Left lung (tissue), 10 donors: Measurements from ENCODE around the gene PIAS2. TPM values are rescaled to one million over a fixed set of nuclear protein-coding genes. Genes with fewer than 3 reads are reported as not detected.
A peak's percentile ranks its signal among the peaks of the same experiment; 100 is the strongest.

Source experiments
- ATAC-seq: fragments of 200-7000 bp; cut with Tn5 transposase; one replicate; pipeline ENCODE4 v1.9.1; 2020; ENCODE audit warnings: moderate library complexity
- DNase-seq, 4 donors: peaks; one replicate each; pipeline ENCODE4 v3.0.0-alpha.2; 2013 to 2020
- H3K27ac ChIP-seq, 2 donors: fragments of 200-600 bp; sonication (generic) in 1 of 2; one replicate each; pipeline versions ENCODE4 v1.5.0 to v1.8.0; 2020 to 2021
- H3K27me3 ChIP-seq, 2 donors: fragments of 200-600 bp; sonication (generic) in 1 of 2; one replicate each; pipeline versions ENCODE4 v1.5.0 to v1.8.0; 2020 to 2021
- H3K36me3 ChIP-seq, 2 donors: fragments of 200-600 bp; sonication (generic) in 1 of 2; one replicate each; pipeline versions ENCODE4 v1.5.0 to v1.8.0; 2020 to 2021
- H3K4me1 ChIP-seq, 2 donors: fragments of 200-600 bp; one replicate each; pipeline ENCODE4 v1.8.0; 2021
- H3K4me3 ChIP-seq, 2 donors: fragments of 200-600 bp; sonication (generic) in 1 of 2; one replicate each; pipeline versions ENCODE4 v1.5.0 to v1.8.0; 2020 to 2021; ENCODE audit warnings: mild to moderate bottlenecking in 1 of 2
- H3K9me3 ChIP-seq, 2 donors: fragments of 200-600 bp; sonication (generic) in 1 of 2; one replicate each; pipeline versions ENCODE4 v1.5.0 to v1.8.0; 2020 to 2021
- CTCF ChIP-seq, 2 donors: fragments of 200-600 bp; sonication (generic) in 1 of 2; IDR thresholded peaks; one replicate each; pipeline versions ENCODE4 v1.5.0 to v1.8.0; 2021; ENCODE audit warnings: antibody characterized with exemption in 2 of 2
- intact Hi-C, 2 donors: fragments of 100-400 bp; cut with DNase I; formaldehyde crosslinking; loops; one replicate each; pipeline versions ENCODE4 v1.11.2 to v1.14.2; 2022
- polyA plus RNA-seq, 6 donors: library from polyadenylated mRNA; unstranded; fragments of 120-200 nt; gene quantifications; one replicate each; pipeline ENCODE4 v1.2.1, GENCODE V29; 2013; ENCODE audit not compliant: insufficient read length in 6 of 6
- total RNA-seq, 2 donors: library from RNA; stranded (reverse); fragmentation: NEBNext Ultra II Directional; extraction: Animal tissue kit (Norgen Biotek cat#: 25700); gene quantifications; one replicate each; pipeline ENCODE4 v1.2.1, GENCODE V29; 2021
- donor health status: DM: no; HTN: yes; CAD: no.
- donor health status: DM: no; HTN: no; CAD: no.

The PIAS2 gene
- total and polyA plus RNA-seq, 8 donors = 20.0 to 31.3 (median 22.1) TPM

- Histone ChIP-seq H3K27ac (no peak overlapping the region), H3K36me3 (no peaks in the 10 kb centered on the region), H3K4me1 (no peaks in the 10 kb centered on the region), H3K4me3 (no peak overlapping the region), H3K27me3 (no peaks in the 10 kb centered on the region), H3K9me3 (no peaks in the 10 kb centered on the region)
- no peak for TF ChIP-seq CTCF (IDR thresholded peaks at IDR 0.05)
- DNase-seq (no peak), ATAC-seq (peak; percentile 33)
- intact Hi-C loops = no loop called here
Observed at GRCh38 chr18:46939337-46939963, 22.1 kb upstream of the PIAS2 start.

DNA sequence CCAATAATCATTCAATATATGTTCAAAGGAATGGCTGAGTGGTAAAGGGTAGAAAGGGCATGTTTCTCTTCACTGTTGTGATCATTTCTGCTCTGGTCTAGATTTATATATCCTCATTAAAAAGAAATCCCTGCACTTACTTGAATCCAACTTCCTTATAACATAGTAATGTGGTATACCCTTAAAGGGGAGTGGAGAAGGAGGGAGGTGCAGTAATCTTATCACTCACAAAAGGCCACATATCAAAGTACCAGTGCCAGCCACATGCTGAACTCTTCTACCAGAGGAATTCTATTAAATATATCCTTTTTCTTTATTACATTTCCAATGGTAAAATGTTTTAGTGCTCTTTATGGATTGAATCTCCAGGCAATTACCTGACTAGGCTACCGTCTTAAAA is 3.3 kb upstream of the PIAS2 start:
- Histone ChIP-seq H3K27me3 (no peaks in the 10 kb centered on the region), H3K36me3 (no peaks in the 10 kb centered on the region), H3K4me3 (no peak overlapping the region), H3K27ac (no peak overlapping the region), H3K4me1 (peaks cover 11 to 15% of the 10 kb centered on the region in 2 donors), H3K9me3 (peaks cover 0 to 4% of the 10 kb centered on the region in 2 donors)
- no peak for ATAC-seq
- no peak for DNase-seq
- TF ChIP-seq CTCF (IDR thresholded peaks at IDR 0.05) = no peak
- intact Hi-C loops = no loop called here

DNA sequence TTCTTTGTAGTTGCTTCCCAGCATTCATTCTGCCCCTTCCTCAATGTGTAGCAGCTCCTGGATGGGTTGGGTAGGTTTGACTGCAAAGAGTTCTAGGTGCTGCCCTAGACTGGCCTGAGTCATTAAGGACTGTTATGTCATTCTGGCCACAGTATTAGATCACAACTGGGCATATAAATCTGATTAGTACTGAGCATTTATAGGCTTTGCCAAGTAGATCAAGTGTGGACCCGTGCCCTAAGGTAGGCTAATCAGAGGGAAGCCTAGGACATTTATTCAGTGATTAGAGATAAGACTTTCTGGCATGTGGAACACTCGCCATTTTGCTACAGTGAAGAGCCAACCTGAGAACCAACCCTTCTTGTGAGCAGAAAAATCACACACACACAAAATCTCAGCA is 2.8 kb upstream of the PIAS2 start:
- Histone ChIP-seq H3K36me3 (no peaks in the 10 kb centered on the region), H3K27me3 (no peaks in the 10 kb centered on the region), H3K4me3 (no peak overlapping the region), H3K4me1 (peaks cover 13 to 21% of the 10 kb centered on the region in 2 donors), H3K27ac (no peak overlapping the region), H3K9me3 (peaks cover 0 to 4% of the 10 kb centered on the region in 2 donors)
- no peak for DNase-seq
- intact Hi-C loops = no loop called here
- ATAC-seq = no peak
- no peak for TF ChIP-seq CTCF (IDR thresholded peaks at IDR 0.05)

DNA sequence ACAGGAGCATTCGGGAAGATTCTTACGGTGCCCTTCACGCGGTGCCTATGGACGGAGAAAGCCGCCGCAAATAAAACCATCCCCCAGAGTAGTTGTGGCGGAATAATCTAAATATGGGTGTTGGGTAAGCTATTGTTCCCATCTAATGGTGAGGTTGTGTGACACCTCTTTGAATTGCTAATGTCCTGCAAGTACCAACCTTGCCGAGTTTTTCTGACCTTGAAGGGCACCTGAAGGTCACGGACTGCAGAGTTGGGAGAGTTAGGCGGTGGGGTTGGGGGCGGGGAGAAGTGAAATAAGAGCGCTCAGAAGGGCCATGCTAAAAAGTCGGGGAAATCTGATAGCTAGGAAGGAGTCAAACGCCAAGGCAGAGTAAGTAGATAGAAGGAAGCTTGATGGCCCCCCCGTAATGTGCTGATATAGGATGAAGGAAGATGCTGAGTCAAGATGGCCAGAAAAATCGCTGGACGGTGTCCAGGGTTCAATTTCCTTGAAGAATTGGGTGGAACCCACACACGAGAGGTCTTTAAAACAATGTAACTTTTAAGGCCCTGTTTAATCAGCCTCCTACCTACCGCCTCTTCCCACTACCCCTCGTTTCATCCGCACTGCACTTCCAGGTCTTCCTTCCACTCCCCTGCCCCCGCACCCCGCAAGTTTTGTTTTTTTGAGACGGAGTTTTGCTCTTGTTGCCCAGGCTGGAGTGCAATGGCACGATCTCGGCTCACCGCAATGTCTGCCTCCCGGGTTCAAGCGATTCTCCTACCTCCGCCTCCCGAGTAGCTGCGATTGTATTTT is 695 bp upstream of the PIAS2 start:
- no peaks in the 10 kb centered on the region for H3K9me3 ChIP-seq
- H3K4me3 ChIP-seq = peak overlapping the region; percentile 61 to 64
- intact Hi-C loops = no loop called here
- DNase-seq (peak in 2 of 4 donors; percentile 35 to 44), ATAC-seq (peak; percentile 31)
- peak overlapping the region; percentile 78 to 80 for H3K27ac ChIP-seq
- H3K36me3 ChIP-seq = no peaks in the 10 kb centered on the region
- H3K27me3 ChIP-seq = no peaks in the 10 kb centered on the region
- H3K4me1 ChIP-seq = peaks cover 13 to 22% of the 10 kb centered on the region in 2 donors
- TF ChIP-seq CTCF (IDR thresholded peaks at IDR 0.05) = no peak

- TF ChIP-seq CTCF (IDR thresholded peaks at IDR 0.05) = no peak
- ATAC-seq (peak; percentile 11), DNase-seq (peak in 3 of 4 donors; percentile 32 to 34 (median 33))
- Histone ChIP-seq H3K27ac (peak overlapping the region in 1 of 2 donors; percentile 80), H3K4me1 (peaks cover 13 to 22% of the 10 kb centered on the region in 2 donors), H3K27me3 (no peaks in the 10 kb centered on the region), H3K4me3 (peak overlapping the region; percentile 61 to 64), H3K36me3 (no peaks in the 10 kb centered on the region), H3K9me3 (no peaks in the 10 kb centered on the region)
- intact Hi-C loops = no loop called here
Observed at GRCh38 chr18:46916551-46917107, 678 bp downstream of the PIAS2 start.
